ENCODE data around the gene IFT74.

The IFT74 gene

DNA sequence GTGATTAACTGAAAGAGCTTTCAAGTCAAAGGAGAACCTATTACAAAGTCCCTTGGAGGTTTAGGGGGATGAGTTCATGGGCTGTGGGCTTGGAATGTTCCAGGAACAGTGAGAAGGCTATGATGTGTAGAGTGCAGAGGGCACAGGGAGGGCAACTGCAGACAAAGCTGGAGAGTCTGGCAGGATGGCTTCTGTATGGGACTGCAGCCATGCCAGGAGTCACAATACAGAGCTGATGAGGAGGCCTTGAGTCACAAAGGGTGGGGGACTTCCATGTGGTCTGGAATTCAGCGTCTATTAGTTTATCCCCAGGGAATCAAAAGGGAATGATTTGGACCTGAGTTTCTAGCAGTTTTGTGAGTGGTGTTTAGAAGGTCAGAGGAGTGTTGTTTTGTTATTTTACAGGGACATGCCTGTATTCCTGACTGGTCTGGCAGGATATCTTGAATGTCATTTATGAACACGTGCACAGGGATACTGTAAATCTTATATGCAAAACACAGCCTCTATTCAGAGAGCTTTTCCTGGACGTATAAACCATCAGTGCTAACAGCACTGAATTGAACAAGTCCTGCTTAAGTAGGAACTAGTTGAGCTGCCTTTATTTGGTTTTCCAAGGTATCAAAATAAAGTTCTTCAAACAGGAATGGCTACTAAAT lies 138.6 kb downstream of the IFT74 start:
- H3K36me3 Mint-ChIP-seq (ENCODE audit: low read depth) = no peaks in the 10 kb centered on the region
- no peak overlapping the region for H3K4me3 Mint-ChIP-seq
- no peaks in the 10 kb centered on the region for H3K9me3 Mint-ChIP-seq
- H3K27ac Mint-ChIP-seq = peak overlapping the region; percentile 18
- TF ChIP-seq, protein P1, sequence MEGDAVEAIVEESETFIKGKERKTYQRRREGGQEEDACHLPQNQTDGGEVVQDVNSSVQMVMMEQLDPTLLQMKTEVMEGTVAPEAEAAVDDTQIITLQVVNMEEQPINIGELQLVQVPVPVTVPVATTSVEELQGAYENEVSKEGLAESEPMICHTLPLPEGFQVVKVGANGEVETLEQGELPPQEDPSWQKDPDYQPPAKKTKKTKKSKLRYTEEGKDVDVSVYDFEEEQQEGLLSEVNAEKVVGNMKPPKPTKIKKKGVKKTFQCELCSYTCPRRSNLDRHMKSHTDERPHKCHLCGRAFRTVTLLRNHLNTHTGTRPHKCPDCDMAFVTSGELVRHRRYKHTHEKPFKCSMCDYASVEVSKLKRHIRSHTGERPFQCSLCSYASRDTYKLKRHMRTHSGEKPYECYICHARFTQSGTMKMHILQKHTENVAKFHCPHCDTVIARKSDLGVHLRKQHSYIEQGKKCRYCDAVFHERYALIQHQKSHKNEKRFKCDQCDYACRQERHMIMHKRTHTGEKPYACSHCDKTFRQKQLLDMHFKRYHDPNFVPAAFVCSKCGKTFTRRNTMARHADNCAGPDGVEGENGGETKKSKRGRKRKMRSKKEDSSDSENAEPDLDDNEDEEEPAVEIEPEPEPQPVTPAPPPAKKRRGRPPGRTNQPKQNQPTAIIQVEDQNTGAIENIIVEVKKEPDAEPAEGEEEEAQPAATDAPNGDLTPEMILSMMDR (IDR thresholded peaks at IDR 0.05) = no peak
- no peak for DNase-seq
- no peaks in the 10 kb centered on the region for H3K4me1 Mint-ChIP-seq
- no peaks in the 10 kb centered on the region for H3K27me3 Mint-ChIP-seq (ENCODE audit: low read depth, poor library complexity)

DNA sequence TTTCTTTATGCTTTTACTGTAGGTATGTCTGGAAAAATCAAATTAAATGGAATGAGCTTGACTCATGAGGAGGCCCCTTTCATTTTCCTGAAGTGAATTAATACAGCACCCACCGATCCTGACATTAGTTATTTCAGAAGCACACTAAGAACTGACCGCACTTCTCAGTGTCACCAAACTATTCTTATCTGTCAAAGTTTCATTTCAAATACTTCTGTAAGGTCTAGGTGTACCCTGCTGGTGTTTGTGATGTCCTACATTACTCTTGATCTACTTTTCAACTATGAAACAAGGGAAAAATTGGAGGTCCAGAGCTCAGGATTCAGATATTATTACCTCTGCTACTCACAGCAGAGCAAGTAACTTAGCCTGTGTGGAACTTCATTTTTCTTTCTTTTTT lies 151.0 kb downstream of the IFT74 start:
- Mint-ChIP-seq H3K9me3 (no peaks in the 10 kb centered on the region), H3K4me3 (no peak overlapping the region), H3K4me1 (peaks cover 18% of the 10 kb centered on the region), H3K27ac (no peak overlapping the region), H3K27me3 (ENCODE audit: low read depth, poor library complexity) (no peaks in the 10 kb centered on the region), H3K36me3 (ENCODE audit: low read depth) (no peaks in the 10 kb centered on the region)
- TF ChIP-seq, protein P1 (IDR thresholded peaks at IDR 0.05) = no peak
- DNase-seq = no peak

- Mint-ChIP-seq H3K4me1 (peaks cover 18% of the 10 kb centered on the region), H3K27me3 (ENCODE audit: low read depth, poor library complexity) (no peaks in the 10 kb centered on the region), H3K36me3 (ENCODE audit: low read depth) (no peaks in the 10 kb centered on the region), H3K27ac (peak within 1 kb of the TSS; percentile 67), H3K9me3 (no peaks in the 10 kb centered on the region), H3K4me3 (peak within 1 kb of the TSS; percentile 76)
- no peak for DNase-seq
- TF ChIP-seq, protein P1 (IDR thresholded peaks at IDR 0.05) = no peak
These were observed 152.8 kb downstream of the IFT74 start, which contains the start of gene TEK for GRCh38 chr9:27108981-27109541. TSS of gene TEK (plus strand) at chr9:27109225. CDS start at chr9:27109591, 366 bp downstream.

- TF ChIP-seq, protein P1 (IDR thresholded peaks at IDR 0.05) = no peak
- Mint-ChIP-seq H3K4me3 (peak overlapping the region; percentile 76), H3K27me3 (ENCODE audit: low read depth, poor library complexity) (no peaks in the 10 kb centered on the region), H3K27ac (no peak overlapping the region), H3K4me1 (peaks cover 18% of the 10 kb centered on the region), H3K36me3 (ENCODE audit: low read depth) (no peaks in the 10 kb centered on the region), H3K9me3 (no peaks in the 10 kb centered on the region)
- DNase-seq = no peak
These were observed 153.4 kb downstream of the IFT74 start for GRCh38 chr9:27109621-27110020.

DNA sequence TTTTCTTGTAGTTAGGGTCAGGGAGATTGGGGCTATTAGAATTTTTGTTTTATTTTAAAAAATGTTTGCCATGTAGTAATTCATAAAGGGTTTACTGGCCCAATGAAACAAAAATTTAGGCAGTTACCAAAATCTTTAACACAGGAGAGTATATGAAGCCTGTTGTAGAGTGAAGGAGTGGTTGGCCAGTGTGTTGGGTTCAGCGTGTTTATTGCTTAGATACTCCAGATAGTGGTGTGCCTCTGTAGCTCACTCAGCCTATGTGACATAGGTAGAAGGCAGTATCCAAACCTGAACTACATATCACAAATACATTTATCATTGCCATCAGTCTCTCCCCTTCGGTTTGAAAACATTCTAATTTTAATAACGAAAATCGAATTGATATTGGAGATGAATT lies 154.0 kb downstream of the IFT74 start:
- no peak for DNase-seq
- TF ChIP-seq, protein P1 (IDR thresholded peaks at IDR 0.05) = no peak
- H3K4me1 Mint-ChIP-seq = peaks cover 18% of the 10 kb centered on the region
- peak overlapping the region; percentile 76 for H3K4me3 Mint-ChIP-seq
- no peaks in the 10 kb centered on the region for H3K36me3 Mint-ChIP-seq (ENCODE audit: low read depth)
- no peaks in the 10 kb centered on the region for H3K9me3 Mint-ChIP-seq
- H3K27ac Mint-ChIP-seq = no peak overlapping the region
- no peaks in the 10 kb centered on the region for H3K27me3 Mint-ChIP-seq (ENCODE audit: low read depth, poor library complexity)

DNA sequence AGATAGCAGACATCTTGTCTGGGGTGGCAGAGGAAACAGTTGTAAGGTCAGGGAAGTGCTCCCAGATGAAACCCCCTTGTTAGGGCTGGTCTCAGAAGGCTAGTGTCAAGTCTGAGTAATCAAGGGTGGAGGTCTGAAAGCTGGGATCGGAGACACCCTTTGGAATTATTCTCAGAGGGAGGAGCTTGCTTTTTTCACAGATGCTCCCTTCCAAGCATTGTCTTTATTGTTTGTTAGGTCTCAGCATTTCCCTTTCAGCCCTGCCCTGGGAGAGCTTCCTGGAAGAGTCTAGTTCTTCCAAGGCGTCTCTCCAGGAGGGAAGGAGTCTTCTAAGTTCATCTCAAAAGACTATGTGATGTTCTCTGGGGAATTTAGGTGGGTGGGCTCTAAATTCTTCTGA lies 156.0 kb downstream of the IFT74 start:
- H3K36me3 Mint-ChIP-seq (ENCODE audit: low read depth) = no peaks in the 10 kb centered on the region
- peaks cover 18% of the 10 kb centered on the region for H3K4me1 Mint-ChIP-seq
- TF ChIP-seq, protein P1 (IDR thresholded peaks at IDR 0.05) = no peak
- H3K4me3 Mint-ChIP-seq = no peak overlapping the region
- H3K27me3 Mint-ChIP-seq (ENCODE audit: low read depth, poor library complexity) = no peaks in the 10 kb centered on the region
- no peak overlapping the region for H3K27ac Mint-ChIP-seq
- DNase-seq = no peak
- no peaks in the 10 kb centered on the region for H3K9me3 Mint-ChIP-seq
